H1 (cell line): ENCODE results near the gene CBY2. TPM values are rescaled to one million over a fixed set of nuclear protein-coding genes. Genes with fewer than 3 reads are reported as not detected.

Experiments
- ATF2 ChIP-seq: IDR thresholded peaks from 2 replicates; pipeline ENCODE4 v1.6.1; 2012; ENCODE audit warnings: low read length, inconsistent platforms
- SIN3A ChIP-seq, 2 experiments: IDR thresholded peaks in 1 of 2; conservative IDR thresholded peaks in 1 of 2; 2 replicates each; pipeline ENCODE4 v1.6.1; 2011 to 2012; ENCODE audit warnings: low read length in 2 of 2, improper control_type of control experiment in 1 of 2, low read depth in 1 of 2, mild to moderate bottlenecking in 1 of 2
- SP4 ChIP-seq: IDR thresholded peaks from 2 replicates; pipeline ENCODE4 v1.6.1; 2012; ENCODE audit warnings: low read length, inconsistent platforms
- polyA plus RNA-seq, 7 experiments: library from polyadenylated mRNA; depleted of rRNA in 3 of 7; stranded (reverse) in 5 of 7; unstranded in 2 of 7; fragments of >200 nt in 5 of 7; fragments of 200-250 nt in 2 of 7; gene quantifications; 1 replicate in 5 of 7; 2 replicates in 1 of 7; 4 replicates in 1 of 7; pipeline versions ENCODE4 v1.2.1 to v1.2.3, GENCODE V29; 2011 to 2013; ENCODE audit warnings: missing spikeins in 2 of 7, mixed read lengths in 2 of 7
- total RNA-seq: library from RNA; stranded (reverse); fragmentation: NEBNext Ultra II Directional; extraction: Animal tissue kit (Norgen Biotek cat#: 25700); gene quantifications from 2 replicates; pipeline ENCODE4 v1.2.1, GENCODE V29; 2021

Gene CBY2
- total and polyA plus RNA-seq, 2 of the 8 experiments (the other 6 are each of a cell fraction or from before 2014, with no cell fraction given), result not detected

GRCh38 chr13:45731455-45731854 lies 29.3 kb downstream of the CBY2 start (continued):
- TF ChIP-seq ATF2 (no peak), SP4 (no peak), SIN3A (conservative IDR thresholded peaks at IDR 0.05 in 1 of 2, IDR thresholded peaks at IDR 0.05 in 1 of 2; ENCODE audit: low read depth in 1 of 2, low read length in 2 of 2) (no peak)
